NCI-H2107 treated with DMSO at 0.1 percent for 48 hours (cell line): ENCODE data around the gene BDH2.

Source experiments
- DNase-seq: peaks from one replicate; lab custom pipeline; 2025; ENCODE audit not compliant: unreplicated experiment; lab: John Stamatoyannopoulos, UW

Gene BDH2

DNA sequence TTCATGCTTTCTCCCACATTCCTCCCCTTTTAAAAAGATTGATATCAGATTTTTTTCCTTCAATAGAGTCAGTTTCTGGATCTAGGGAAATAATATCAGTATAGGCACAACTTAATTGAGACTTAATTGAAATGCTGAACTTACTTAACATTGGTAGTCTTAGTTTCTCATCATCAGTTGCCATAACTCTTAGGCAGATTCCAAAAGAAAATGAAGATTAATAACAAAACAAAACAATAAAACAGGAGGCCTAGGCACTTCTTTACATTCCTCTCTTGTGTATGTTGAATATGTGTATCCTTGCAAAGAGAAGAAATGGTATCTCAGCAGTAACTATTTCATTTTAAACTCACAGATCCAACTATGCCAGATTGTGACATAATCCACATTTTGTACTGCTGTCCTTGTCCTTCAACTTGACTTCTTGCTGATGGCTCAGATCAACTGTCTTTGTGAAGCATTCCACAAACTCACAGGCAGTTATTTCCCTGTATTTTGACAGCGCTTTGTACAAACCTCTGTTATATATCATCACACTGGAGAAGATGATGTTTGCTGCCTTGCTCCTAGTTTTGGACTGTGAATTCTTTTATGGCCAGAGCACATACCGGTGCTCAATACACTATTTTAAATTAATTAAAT, 14.0 kb downstream of the BDH2 start:
- no peak for DNase-seq

DNA sequence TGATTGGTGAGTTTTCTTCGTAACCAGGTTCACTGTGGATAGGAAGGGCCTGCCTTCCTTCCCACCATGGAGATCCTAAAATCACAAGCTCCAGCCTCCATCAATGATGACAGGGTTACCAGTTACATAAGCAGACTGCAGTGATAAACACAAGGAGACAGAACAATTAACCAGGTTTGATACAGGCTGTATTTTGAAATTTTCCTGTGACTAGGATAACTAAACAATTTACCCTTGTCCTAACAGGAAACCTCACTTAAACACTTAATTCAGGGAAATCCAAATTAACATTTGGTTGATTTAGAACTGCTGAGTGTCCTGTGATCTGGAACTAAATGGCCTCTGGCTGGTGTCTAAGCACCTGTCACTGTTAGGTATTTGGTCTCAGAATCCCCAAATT, 20.0 kb downstream of the BDH2 start:
- no peak for DNase-seq

DNA sequence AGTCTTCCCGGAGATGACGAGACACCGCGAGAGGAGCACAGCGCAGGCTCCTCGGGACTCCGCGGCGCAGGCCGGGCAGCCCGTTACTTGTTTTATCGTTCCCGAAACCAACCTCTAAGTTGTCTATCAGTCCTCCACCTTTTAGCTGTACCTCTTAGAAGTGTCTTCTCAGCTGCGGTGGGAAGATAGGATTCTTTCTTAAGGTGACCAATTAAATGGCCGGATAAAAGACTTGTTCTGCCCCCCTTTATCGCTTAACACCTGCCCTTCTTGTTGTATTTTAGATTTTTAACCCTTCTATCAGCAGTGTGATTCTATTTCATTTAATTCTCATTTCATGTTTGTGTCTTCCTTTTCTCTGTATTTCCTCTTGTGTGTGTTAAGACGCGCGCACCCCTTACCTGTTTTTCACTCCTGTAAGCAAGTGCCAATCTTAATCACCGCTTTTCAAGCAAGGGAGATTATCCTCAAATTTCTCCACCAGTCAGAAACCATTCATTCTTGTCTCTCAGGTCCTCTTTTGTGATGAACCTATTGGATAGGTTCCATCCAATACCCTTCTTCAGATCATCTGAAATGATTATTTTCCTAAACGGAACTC, 22.8 kb downstream of the BDH2 start, which contains the start of gene SLC9B2:
TSS of gene SLC9B2 (minus strand) at position 15 of the 601 bp plus-strand sequence. CDS start 9,211 bp downstream, outside the sequence.
- peak; percentile 24 for DNase-seq

DNA sequence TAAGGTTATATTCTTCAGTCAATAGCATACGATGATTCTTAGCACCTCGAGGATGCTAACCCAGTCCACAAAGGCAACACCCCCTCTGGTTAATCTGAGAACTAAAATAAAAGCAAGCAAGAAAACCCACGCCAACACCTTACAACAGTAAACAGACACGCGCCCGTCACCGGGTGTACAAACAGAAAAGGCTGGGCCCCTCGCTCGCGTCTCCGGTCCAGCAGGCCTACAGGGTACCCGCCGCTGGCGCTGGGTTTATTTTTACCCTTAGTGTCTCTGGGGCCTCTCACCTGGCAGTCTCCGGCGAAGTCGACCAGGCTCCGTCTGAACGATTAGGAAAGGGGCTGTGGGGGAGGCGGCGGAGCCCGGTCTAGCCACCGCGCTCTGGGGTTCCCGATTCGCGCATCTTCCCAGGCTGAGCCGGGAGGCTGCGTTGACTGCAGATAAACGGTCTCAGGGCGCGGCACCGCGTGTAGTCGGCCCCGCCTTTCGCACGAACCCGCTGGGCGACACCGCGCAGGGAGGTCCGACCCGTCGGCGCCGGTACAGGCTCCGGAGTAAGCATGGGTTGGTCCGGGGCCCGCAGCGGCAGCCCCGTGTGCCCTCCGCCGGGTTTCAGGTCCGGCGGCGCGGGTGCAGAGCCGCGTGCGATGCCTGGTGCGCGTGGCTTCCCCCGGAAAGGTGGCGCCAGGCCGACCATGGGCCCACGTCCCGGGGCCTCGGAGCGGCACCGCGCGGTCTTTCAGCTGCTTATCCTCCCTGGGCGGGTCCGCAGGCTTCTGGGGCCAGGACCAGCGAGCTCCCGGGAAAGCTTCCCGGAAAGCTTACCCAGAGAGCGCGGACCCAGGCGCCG, 23.5 kb downstream of the BDH2 start:
- DNase-seq: no peak

DNA sequence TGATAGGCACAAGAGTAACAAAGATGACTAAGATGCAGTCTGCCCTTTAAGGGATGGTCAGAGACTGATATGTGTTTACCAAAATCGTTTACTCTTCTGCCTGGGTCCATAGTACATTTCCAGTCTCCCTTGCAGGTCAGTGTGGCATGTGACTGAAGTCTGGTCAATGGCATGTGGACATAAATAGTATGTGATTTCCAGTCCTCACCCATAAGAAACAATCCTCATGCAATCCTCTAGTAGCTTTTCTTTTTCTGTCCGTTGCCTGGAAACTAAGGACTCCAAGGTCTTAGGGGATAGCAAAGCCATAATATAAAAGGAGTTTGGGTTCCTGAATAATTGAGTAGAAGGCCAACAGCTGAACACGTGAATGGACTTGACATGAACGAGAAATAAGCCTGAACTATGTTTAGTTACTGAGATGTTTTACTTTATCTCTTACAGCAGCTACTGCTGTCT, 24.2 kb downstream of the BDH2 start:
- DNase-seq: no peak

DNA sequence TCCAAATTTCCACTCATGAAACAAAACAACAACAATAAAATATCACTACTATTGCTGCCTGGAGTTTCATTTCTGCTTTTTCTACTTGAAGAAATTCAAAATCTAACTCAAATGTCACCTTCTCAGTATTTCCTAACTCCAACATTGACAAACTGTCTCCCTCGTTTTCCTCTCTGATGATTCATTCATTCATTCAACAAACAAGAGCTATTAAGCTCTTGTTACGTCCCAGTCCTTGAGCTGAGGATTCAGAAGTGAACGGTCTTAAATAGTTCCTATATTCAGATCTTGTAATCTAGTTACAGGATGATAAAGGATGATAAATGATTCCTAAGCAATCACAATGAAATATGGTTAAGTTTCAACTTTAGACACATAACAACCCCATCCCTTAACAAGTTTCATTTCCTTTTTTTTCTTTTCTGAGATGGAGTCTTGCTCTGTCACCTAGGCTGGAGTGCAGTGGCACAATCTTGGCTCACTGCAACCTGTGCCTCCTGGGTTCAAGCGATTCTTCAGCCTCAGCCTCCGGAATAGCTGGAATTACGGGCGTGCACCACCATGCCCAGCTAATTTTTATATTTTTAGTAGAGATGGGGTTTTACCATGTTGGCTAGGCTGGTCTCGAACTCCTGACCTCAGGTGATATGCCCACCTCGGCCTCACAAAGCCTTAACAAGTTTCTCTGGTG, 24.7 kb downstream of the BDH2 start:
- DNase-seq: no peak

DNA sequence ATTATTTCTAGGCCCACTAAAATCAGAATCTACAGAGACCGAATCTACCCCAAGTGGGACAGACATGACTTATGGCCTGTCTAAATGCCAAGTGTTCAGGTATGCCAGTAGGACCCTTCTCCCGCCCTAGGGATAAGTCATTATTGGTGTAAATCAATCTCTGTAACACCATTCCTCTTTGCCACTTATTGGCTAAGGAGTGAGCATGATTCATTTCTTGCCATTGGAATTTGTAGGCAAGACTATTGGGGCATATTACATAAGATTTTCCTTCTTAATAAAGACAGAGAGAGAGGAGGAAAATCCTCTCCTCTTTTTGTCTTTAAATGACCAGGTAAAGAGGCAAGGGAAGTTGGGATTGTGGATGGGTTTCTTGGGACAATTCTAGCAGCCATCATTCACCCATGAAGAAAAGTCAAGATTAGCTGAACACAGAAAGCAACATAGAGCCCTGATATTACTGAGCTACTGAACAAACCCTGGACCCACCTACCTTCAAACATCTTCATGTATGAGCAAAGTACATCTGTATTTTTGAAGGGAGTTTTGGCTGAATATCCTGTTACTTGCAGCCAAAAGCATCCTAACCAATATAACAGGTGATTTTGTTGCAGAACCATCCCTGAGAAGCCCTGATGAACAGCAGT, 25.7 kb downstream of the BDH2 start:
- DNase-seq: no peak

DNA sequence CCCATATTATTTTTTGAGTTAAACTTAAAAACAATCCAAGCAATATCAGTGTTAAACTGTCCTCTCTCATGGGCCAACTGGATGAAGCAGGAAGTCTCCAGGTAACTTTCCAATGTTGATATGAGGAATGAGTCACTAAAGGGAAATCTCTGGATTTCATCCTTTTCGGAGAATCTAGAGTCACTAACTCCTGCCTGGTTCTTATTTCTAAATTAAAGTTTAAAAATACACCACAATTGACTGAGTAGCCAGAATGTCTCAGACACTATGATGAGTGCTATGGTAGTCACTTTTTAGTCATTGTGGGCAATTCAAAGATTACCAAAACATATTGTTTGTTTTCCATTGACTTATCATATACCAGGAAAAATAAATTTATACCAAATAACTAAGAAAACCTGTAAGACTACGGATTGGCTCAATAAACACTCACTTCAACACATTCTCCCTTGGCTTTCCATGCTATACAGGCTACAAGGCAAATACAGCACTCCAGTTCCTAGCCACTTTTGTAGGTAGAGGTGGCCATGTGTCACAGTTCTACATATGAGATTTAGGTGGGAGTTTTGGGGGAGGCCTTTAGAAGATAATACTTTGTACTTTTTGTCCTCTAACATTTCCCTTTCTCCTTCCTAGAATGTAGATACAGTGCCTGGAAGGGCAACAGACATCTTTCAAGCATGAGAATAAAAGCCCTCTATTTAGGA, 31.6 kb downstream of the BDH2 start:
- DNase-seq: no peak

DNA sequence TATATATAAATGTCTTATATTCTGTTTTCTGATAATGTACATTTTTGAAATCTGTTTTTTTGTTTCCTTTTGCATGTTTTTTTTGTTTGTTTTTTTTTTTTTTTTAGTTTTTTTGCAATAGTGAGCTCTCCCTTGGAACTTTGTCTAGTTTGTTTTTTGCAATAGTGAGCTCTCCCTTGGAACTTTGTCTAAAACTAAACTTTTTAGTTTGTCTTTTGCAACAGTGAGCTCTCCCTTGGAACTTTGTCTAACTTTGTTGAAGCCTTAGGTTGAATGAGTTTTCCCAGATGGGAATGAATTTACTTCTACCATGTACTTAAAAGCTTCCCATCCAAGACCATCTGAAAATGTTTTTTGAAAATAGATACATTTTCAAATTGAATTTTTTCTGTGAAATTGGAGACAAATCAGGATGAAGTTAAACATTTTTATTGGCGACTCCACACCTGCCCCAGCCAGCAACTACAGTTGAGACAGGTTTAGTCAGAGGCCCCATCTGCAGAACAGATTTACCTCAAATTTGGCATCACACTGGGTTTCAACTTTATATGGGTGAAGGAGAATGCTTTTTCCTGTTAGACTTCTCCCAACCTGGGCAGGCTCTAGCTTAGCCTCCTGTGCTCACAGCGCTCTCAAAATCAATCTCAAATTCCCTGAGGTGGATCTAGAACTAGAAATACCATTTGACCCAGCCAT, 39.0 kb downstream of the BDH2 start:
- no peak for DNase-seq

DNA sequence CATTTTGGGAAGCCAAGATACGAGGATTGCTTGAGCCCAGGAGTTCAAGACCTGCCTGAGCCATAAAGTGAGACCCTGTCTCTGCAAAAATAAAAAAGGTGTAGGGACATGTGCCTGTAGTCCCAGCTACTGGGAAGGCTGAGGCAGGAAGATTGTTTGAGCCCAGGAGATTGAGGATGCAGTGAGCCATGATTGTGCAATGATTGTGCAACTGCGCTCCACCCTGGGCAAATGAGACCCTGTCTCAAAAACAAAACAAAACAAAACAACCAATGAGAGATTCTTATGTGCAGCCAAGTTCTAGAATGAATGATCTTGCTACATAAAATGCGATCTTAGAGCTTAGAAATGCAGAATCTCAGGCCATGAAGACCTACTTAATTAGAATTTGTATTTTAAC, 45.6 kb downstream of the BDH2 start:
- DNase-seq: no peak

DNA sequence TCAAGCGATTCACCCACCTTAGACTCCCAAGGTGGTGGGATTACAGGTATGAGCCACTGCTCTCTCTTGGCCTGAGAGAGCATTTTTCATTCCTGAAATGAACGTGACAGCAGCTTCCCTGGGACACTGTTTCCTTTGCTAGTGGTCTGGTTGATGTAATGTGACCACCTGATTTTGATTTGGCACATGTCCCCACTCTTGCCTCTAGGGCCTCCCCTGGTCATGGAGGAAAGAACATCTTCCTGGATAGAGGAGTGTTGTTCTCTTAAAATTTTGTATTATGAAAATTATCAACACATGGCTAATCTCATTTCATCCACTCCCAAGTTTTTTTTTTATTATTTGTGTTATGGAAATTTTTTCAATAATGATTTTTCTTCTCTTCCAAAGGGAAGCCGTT, 46.9 kb downstream of the BDH2 start:
- no peak for DNase-seq

DNA sequence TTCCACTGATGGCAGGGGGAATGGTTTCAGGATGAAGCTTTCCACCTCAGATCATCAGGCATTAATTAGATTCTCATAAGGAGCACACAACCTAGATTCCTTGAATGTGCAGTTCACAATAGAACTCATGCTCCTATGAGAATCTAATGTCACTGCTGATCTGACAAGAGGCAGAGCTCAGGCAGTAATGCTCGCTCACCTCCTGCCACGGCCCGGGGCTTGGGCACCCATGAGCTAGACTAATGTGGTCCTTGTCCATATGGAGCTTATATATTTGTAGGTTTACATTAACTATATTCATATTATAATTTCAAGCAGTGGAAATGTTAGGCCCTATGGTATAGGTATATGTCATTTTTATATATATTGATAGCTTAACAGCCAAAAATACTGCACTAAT, 47.5 kb downstream of the BDH2 start:
- DNase-seq: no peak

DNA sequence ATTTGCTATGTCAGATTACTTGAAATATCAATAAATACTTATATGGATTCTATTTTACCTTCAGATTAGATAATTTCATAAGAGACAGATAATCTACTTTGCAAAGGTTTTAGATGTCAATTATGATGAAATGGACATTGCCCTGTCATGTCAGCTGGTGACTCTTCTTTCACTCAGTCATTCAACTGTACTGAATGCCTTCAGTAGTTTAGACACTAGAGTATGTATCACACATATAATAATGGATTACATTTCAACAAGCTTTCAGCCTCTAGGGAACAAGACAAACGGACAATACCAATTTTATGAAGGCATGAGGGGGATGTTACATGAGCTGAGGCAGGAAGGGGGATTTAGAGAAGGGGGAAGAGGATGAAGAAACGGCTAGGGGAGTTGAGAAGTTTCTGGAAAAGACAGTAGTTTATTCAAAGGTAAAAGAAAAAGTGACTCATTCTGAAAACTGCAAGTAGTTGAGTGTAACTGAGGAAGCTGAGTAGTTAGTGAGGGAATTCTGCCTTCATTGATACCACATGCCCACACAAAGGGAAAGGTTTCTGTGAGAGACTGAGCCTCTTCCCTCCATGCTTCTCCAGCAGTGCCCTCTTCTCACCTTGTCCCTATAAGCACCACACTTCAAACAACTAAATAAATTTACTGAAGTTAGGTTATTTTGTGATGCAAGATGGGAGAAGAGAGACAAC, 48.7 kb downstream of the BDH2 start:
- no peak for DNase-seq

DNA sequence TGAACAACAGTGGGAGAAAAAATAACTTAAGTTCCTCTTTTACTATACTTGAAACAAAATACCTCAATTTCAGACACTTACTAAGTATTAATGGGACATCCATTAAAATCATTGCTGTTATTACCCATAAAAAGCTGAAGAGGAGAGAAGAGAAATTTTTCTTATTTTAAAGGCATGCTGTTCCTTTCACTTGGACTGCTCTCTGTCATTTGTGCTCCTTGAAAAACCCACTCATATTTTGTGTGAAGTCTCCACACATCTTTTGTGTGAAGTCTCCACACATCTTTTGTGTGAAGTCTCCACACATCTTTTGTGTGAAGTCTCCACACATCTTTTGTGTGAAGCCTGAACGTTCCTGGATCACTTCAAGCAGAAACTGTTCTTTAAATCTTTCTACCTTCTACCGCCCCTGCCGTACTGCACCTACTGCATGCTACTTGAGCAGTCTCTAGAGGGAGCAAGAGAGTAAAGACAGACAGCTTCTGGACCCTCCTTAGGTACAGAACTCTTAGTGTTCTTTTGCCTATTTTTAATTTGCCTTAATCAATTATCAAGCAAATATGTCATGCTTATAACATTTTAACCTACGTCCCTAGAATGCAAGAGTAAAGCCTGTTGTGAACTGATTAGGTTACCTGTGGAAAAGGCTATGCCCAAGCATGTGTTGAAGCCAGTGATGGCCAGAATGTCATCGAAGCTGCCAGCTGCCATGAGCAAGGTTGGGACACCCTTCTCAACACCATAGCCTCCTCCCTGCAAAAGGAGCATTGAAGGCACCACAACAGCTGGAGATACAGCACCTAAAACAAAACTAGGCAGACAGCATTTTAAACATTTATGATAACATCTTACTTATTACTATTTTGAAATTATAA, 53.0 kb downstream of the BDH2 start:
- DNase-seq: no peak

DNA sequence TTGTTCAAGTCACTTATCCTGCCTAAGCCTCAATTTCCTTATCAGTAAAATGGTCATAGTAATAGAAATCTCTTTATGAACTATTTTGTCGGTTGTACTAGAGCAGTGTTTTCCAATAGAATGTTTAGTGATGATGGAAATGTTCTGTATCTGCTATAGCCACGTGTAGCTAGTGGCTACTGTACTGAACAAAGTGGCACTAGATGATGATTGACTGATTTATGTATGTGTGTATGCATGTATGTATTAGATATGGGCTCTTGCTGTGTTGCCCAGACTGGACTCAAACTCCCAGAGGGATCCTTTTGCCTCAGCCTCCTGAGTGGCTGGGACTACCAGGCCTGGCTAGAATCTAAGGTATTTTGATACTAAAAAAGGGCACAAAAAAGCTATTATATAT, 55.5 kb downstream of the BDH2 start:
- no peak for DNase-seq

DNA sequence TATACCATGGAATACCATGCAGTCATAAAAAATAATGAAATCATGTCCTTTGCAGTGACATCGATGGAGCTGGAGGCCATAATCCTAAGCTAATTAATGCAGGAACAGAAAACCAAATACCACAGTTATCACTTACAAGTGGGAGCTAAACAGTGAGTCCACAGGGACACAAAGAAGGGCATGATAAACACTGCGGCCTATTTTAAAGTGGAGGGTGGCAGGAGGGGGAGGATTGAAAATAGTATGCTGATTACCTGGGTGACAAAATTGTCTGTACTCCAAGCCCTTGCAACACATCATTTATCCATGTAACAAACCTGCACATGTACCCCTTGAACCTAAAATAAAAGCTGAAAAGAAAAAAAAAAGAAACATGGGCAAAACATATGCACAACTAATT, 63.5 kb downstream of the BDH2 start:
- no peak for DNase-seq

DNA sequence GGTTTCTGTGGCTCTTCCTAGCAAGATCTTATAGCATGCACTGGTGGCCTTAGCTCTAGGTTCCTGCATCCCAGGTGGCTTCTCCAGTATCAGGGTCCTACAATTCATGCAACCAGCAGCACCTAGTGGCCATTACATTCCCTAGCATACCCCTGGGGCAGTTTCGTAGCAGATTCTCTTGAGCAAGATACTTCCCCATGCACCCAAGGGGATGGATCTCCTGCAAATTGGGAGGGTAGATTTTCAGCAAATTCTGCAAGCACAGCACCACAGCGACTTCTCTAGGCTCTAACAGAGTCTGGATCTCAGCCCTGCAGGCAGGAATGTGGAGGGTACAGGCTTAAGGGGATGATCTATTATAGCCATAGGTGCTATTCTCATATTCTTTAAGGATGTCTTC, 67.1 kb downstream of the BDH2 start:
- DNase-seq: no peak

DNA sequence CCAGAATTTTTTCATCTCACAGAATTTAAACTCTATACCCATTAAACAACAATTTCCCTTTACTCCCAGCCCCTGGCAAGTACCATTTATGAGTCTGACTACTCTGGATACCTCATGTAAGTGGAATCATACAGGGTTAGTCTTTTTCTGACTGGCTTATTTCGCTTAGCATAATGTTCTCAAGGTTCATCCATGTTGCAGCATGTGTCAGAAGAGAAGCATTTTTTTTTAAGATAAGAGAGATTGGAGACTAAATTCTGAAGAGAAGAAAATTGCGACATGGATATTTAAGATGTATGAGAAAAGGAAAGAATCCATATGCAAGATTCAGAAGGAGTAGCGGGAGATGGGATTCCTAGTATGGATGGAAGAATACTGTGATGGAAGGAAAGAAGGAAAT, 68.8 kb downstream of the BDH2 start:
- DNase-seq: no peak
